ENCODE data around the gene RBM42.

DNA sequence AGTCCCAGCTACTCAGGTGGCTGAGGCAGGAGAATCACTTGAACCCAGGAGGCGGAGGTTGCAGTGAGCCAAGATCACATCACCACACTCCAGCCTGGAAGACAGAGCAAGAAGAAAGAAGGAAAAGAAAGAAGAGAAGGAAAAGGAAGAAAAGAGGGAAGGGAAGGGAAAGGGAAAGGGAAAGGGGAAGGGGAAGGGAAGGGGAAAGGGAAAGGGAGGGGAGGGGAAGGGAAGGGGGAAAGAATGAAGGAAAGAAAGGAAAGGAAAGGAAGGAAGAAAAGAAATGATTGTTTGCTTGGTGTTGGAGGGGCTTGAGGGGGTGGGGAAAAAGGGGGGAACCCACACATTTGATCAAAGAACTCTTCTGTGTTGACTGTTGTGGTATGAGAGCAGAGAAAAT lies 32.9 kb upstream of the RBM42 start:
- TF ChIP-seq, protein P1, sequence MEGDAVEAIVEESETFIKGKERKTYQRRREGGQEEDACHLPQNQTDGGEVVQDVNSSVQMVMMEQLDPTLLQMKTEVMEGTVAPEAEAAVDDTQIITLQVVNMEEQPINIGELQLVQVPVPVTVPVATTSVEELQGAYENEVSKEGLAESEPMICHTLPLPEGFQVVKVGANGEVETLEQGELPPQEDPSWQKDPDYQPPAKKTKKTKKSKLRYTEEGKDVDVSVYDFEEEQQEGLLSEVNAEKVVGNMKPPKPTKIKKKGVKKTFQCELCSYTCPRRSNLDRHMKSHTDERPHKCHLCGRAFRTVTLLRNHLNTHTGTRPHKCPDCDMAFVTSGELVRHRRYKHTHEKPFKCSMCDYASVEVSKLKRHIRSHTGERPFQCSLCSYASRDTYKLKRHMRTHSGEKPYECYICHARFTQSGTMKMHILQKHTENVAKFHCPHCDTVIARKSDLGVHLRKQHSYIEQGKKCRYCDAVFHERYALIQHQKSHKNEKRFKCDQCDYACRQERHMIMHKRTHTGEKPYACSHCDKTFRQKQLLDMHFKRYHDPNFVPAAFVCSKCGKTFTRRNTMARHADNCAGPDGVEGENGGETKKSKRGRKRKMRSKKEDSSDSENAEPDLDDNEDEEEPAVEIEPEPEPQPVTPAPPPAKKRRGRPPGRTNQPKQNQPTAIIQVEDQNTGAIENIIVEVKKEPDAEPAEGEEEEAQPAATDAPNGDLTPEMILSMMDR (conservative IDR thresholded peaks at IDR 0.05; ENCODE audit: low read depth, low read length): no peak
- TF ChIP-seq EZH2 (IDR thresholded peaks at IDR 0.05; ENCODE audit: low read length, unreplicated experiment): no peak
- no peak for TF ChIP-seq EZH2phosphoT487 (IDR thresholded peaks at IDR 0.05; ENCODE audit: borderline replicate concordance, low read length)
